Activated T-cell treated with anti-CD3 and anti-CD28 coated beads, Interleukin-2, amount 50 U/mL, for 24 hours (primary cell): Measurements from ENCODE around the gene EBP.
A peak's percentile ranks its signal among the peaks of the same experiment; 100 is the strongest.

Experiments
- DNase-seq: peaks from one replicate; pipeline ENCODE4 v3.0.0-alpha.2; 2020
- H3K27ac Mint-ChIP-seq: 2 replicates; pipeline ENCODE4 v1.8.0; 2020; ENCODE audit warnings: mild to moderate bottlenecking, mixed read lengths
- H3K27me3 Mint-ChIP-seq: 2 replicates; pipeline ENCODE4 v1.8.0; 2020; ENCODE audit warnings: mixed read lengths
- H3K36me3 Mint-ChIP-seq: 2 replicates; pipeline ENCODE4 v1.8.0; 2020; ENCODE audit warnings: low read depth, mixed read lengths
- H3K4me1 Mint-ChIP-seq: 2 replicates; pipeline ENCODE4 v1.8.0; 2020; ENCODE audit warnings: low read depth, mixed read lengths
- H3K4me3 Mint-ChIP-seq: 2 replicates; pipeline ENCODE4 v1.8.0; 2020; ENCODE audit warnings: mild to moderate bottlenecking, moderate library complexity, mixed read lengths
- H3K9me3 Mint-ChIP-seq: 2 replicates; pipeline ENCODE4 v1.8.0; 2020; ENCODE audit warnings: mixed read lengths

The EBP gene

GRCh38 chrX:48521353-48522243 lies at the start of gene EBP:
Gene EBP, plus strand, starts transcription at chrX:48521808. Its CDS starts 1,964 bp downstream, at chrX:48523772.
- H3K4me1 Mint-ChIP-seq: peaks cover 34% of the 10 kb centered on the region
- H3K27me3 Mint-ChIP-seq: no peaks in the 10 kb centered on the region

GRCh38 chrX:48472225-48472624 lies 49.4 kb upstream of the EBP start:
- no peak for DNase-seq

More at GRCh38 chrX:48521353-48522243, at the start of gene EBP:
- H3K36me3 Mint-ChIP-seq: peaks cover 29% of the 10 kb centered on the region
- H3K27ac Mint-ChIP-seq: peak within 1 kb of the TSS; percentile 91
- no peaks in the 10 kb centered on the region for H3K9me3 Mint-ChIP-seq
- peak; percentile 94 for DNase-seq
- H3K4me3 Mint-ChIP-seq: peak within 1 kb of the TSS; percentile 91

GRCh38 chrX:48472851-48473703 lies 48.5 kb upstream of the EBP start:
- Mint-ChIP-seq H3K4me3 (no peak overlapping the region), H3K27me3 (peaks cover 14% of the 10 kb centered on the region), H3K27ac (no peak overlapping the region), H3K36me3 (peaks cover 29% of the 10 kb centered on the region), H3K4me1 (peaks cover 21% of the 10 kb centered on the region), H3K9me3 (no peaks in the 10 kb centered on the region)
- DNase-seq: no peak

More at GRCh38 chrX:48472225-48472624, 49.4 kb upstream of the EBP start:
- Mint-ChIP-seq H3K36me3 (peaks cover 28% of the 10 kb centered on the region), H3K4me3 (no peak overlapping the region), H3K27me3 (peaks cover 12% of the 10 kb centered on the region), H3K4me1 (peaks cover 17% of the 10 kb centered on the region), H3K27ac (no peak overlapping the region), H3K9me3 (no peaks in the 10 kb centered on the region)

- Mint-ChIP-seq H3K9me3 (no peaks in the 10 kb centered on the region), H3K27me3 (peaks cover 14% of the 10 kb centered on the region), H3K27ac (no peak overlapping the region), H3K4me1 (peaks cover 26% of the 10 kb centered on the region), H3K36me3 (peaks cover 31% of the 10 kb centered on the region), H3K4me3 (no peak overlapping the region)
- DNase-seq: no peak
These were observed 48.0 kb upstream of the EBP start for GRCh38 chrX:48473704-48473990.

GRCh38 chrX:48474127-48474526 lies 47.5 kb upstream of the EBP start:
- Mint-ChIP-seq H3K4me1 (peaks cover 27% of the 10 kb centered on the region), H3K36me3 (peaks cover 33% of the 10 kb centered on the region), H3K27ac (no peak overlapping the region), H3K27me3 (peaks cover 14% of the 10 kb centered on the region), H3K9me3 (no peaks in the 10 kb centered on the region), H3K4me3 (no peak overlapping the region)
- DNase-seq: no peak

- H3K27ac Mint-ChIP-seq: peak overlapping the region; percentile 76
- H3K27me3 Mint-ChIP-seq: peaks cover 14% of the 10 kb centered on the region
- DNase-seq: no peak
- H3K4me3 Mint-ChIP-seq: peak overlapping the region; percentile 90
- peaks cover 36% of the 10 kb centered on the region for H3K36me3 Mint-ChIP-seq
- H3K4me1 Mint-ChIP-seq: peaks cover 24% of the 10 kb centered on the region
- H3K9me3 Mint-ChIP-seq: no peaks in the 10 kb centered on the region
These were observed 47.0 kb upstream of the EBP start for GRCh38 chrX:48474581-48474980.

GRCh38 chrX:48475296-48475695 lies 46.3 kb upstream of the EBP start:
- H3K36me3 Mint-ChIP-seq: peaks cover 40% of the 10 kb centered on the region
- H3K27me3 Mint-ChIP-seq: peaks cover 14% of the 10 kb centered on the region
- peak overlapping the region; percentile 90 for H3K4me3 Mint-ChIP-seq
- no peak for DNase-seq
- no peaks in the 10 kb centered on the region for H3K9me3 Mint-ChIP-seq
- H3K27ac Mint-ChIP-seq: peak overlapping the region; percentile 94
- H3K4me1 Mint-ChIP-seq: peaks cover 25% of the 10 kb centered on the region

GRCh38 chrX:48475774-48476577 lies 45.6 kb upstream of the EBP start, which contains the start of gene FTSJ1:
Gene FTSJ1, plus strand, starts transcription at chrX:48476199. Its CDS starts 1,849 bp downstream, at chrX:48478048.
- peaks cover 47% of the 10 kb centered on the region for H3K36me3 Mint-ChIP-seq
- peaks cover 14% of the 10 kb centered on the region for H3K27me3 Mint-ChIP-seq
- H3K4me3 Mint-ChIP-seq: peak within 1 kb of the TSS; percentile 90
- peaks cover 30% of the 10 kb centered on the region for H3K4me1 Mint-ChIP-seq
- H3K9me3 Mint-ChIP-seq: no peaks in the 10 kb centered on the region
- DNase-seq: peak; percentile 86
- H3K27ac Mint-ChIP-seq: peak within 1 kb of the TSS; percentile 94

GRCh38 chrX:48476919-48477318 lies 44.7 kb upstream of the EBP start:
- peak overlapping the region; percentile 90 for H3K4me3 Mint-ChIP-seq
- H3K27me3 Mint-ChIP-seq: peaks cover 17% of the 10 kb centered on the region
- peaks cover 56% of the 10 kb centered on the region for H3K36me3 Mint-ChIP-seq

GRCh38 chrX:48477960-48478755 lies 43.5 kb upstream of the EBP start:
- Mint-ChIP-seq H3K27me3 (peaks cover 19% of the 10 kb centered on the region), H3K4me3 (peak overlapping the region; percentile 90), H3K9me3 (no peaks in the 10 kb centered on the region), H3K4me1 (peaks cover 30% of the 10 kb centered on the region), H3K36me3 (peaks cover 68% of the 10 kb centered on the region), H3K27ac (peak overlapping the region; percentile 94)
- no peak for DNase-seq

More at GRCh38 chrX:48476919-48477318, 44.7 kb upstream of the EBP start:
- DNase-seq: no peak
- peak overlapping the region; percentile 94 for H3K27ac Mint-ChIP-seq
- peaks cover 30% of the 10 kb centered on the region for H3K4me1 Mint-ChIP-seq
- no peaks in the 10 kb centered on the region for H3K9me3 Mint-ChIP-seq

- Mint-ChIP-seq H3K4me3 (no peak overlapping the region), H3K27ac (peak overlapping the region; percentile 31), H3K9me3 (no peaks in the 10 kb centered on the region), H3K27me3 (peaks cover 19% of the 10 kb centered on the region), H3K4me1 (peaks cover 30% of the 10 kb centered on the region), H3K36me3 (peaks cover 74% of the 10 kb centered on the region)
- DNase-seq: no peak
These were observed 42.8 kb upstream of the EBP start for GRCh38 chrX:48478806-48479205.

GRCh38 chrX:48480142-48480541 lies 41.5 kb upstream of the EBP start:
- H3K27me3 Mint-ChIP-seq: peaks cover 17% of the 10 kb centered on the region
- peaks cover 83% of the 10 kb centered on the region for H3K36me3 Mint-ChIP-seq
- no peak for DNase-seq
- H3K4me3 Mint-ChIP-seq: no peak overlapping the region
- peak overlapping the region; percentile 56 for H3K27ac Mint-ChIP-seq
- peaks cover 24% of the 10 kb centered on the region for H3K4me1 Mint-ChIP-seq
- H3K9me3 Mint-ChIP-seq: no peaks in the 10 kb centered on the region

GRCh38 chrX:48480583-48480982 lies 41.0 kb upstream of the EBP start:
- Mint-ChIP-seq H3K9me3 (no peaks in the 10 kb centered on the region), H3K27ac (peak overlapping the region; percentile 56), H3K36me3 (peaks cover 87% of the 10 kb centered on the region), H3K27me3 (peaks cover 17% of the 10 kb centered on the region), H3K4me3 (no peak overlapping the region), H3K4me1 (peaks cover 23% of the 10 kb centered on the region)
- no peak for DNase-seq
